ENCODE data around the gene RNF145.
"Not testable (repeated sequence)": the region's sequence is repeated elsewhere in the genome, so short reads cannot be mapped to it uniquely, and the experiment has no call there.

RNF145 gene

GRCh38 chr5:159128070-159128541 lies 81.2 kb downstream of the RNF145 start:
- TF ChIP-seq CTCF (IDR thresholded peaks at IDR 0.05; ENCODE audit: low read depth, low read length) = no peak
- no peak for DNase-seq (ENCODE audit: low read depth in 2 of 2)
- no peak overlapping the region for H3K4me3 ChIP-seq (replicated peaks in 1 of 2; ENCODE audit: low read depth in 2 of 2, low read length in 2 of 2)

GRCh38 chr5:159123700-159124099 lies 85.7 kb downstream of the RNF145 start:
- no peak overlapping the region for H3K4me3 ChIP-seq (replicated peaks in 1 of 2; ENCODE audit: low read depth in 2 of 2, low read length in 2 of 2)
- no peak for DNase-seq (ENCODE audit: low read depth in 2 of 2)

GRCh38 chr5:159123189-159123588 lies 86.2 kb downstream of the RNF145 start:
- no peak for TF ChIP-seq CTCF (IDR thresholded peaks at IDR 0.05; ENCODE audit: low read depth, low read length)
- no peak for DNase-seq (ENCODE audit: low read depth in 2 of 2)
- H3K4me3 ChIP-seq (replicated peaks in 1 of 2; ENCODE audit: low read depth in 2 of 2, low read length in 2 of 2) = no peak overlapping the region

More at GRCh38 chr5:159123700-159124099, 85.7 kb downstream of the RNF145 start:
- TF ChIP-seq CTCF (IDR thresholded peaks at IDR 0.05; ENCODE audit: low read depth, low read length) = no peak

GRCh38 chr5:159121061-159121460 lies 88.3 kb downstream of the RNF145 start:
- DNase-seq (ENCODE audit: low read depth in 2 of 2) = no peak
- no peak overlapping the region for H3K4me3 ChIP-seq (replicated peaks in 1 of 2; ENCODE audit: low read depth in 2 of 2, low read length in 2 of 2)
- TF ChIP-seq CTCF (IDR thresholded peaks at IDR 0.05; ENCODE audit: low read depth, low read length) = no peak

- no peak for TF ChIP-seq CTCF (IDR thresholded peaks at IDR 0.05; ENCODE audit: low read depth, low read length)
- no peak overlapping the region for H3K4me3 ChIP-seq (replicated peaks in 1 of 2; ENCODE audit: low read depth in 2 of 2, low read length in 2 of 2)
- no peak for DNase-seq (ENCODE audit: low read depth in 2 of 2)
These were observed 88.9 kb downstream of the RNF145 start for GRCh38 chr5:159120446-159120845.

GRCh38 chr5:159119842-159120241 lies 89.5 kb downstream of the RNF145 start:
- H3K4me3 ChIP-seq (replicated peaks in 1 of 2; ENCODE audit: low read depth in 2 of 2, low read length in 2 of 2); DNase-seq (ENCODE audit: low read depth in 2 of 2): not testable (repeated sequence)

GRCh38 chr5:159118958-159119659 lies 90.2 kb downstream of the RNF145 start:
- not testable (repeated sequence) for DNase-seq (ENCODE audit: low read depth in 2 of 2); H3K4me3 ChIP-seq (replicated peaks in 1 of 2; ENCODE audit: low read depth in 2 of 2, low read length in 2 of 2)

- H3K4me3 ChIP-seq (replicated peaks in 1 of 2; ENCODE audit: low read depth in 2 of 2, low read length in 2 of 2) = no peak overlapping the region
- no peak for TF ChIP-seq CTCF (IDR thresholded peaks at IDR 0.05; ENCODE audit: low read depth, low read length)
- DNase-seq (ENCODE audit: low read depth in 2 of 2) = no peak
These were observed 95.9 kb downstream of the RNF145 start for GRCh38 chr5:159113405-159113804.

All from cardiac fibroblast (primary cell).